GM12864 (cell line): ENCODE data around the gene FLT1.

Experiments used
- DNase-seq: peaks from one replicate; pipeline ENCODE4 v3.0.0-alpha.2; 2011; ENCODE audit warnings: low read depth
- H3K4me3 ChIP-seq: 2 replicates; pipeline ENCODE4 v1.5.1; 2011; ENCODE audit warnings: mild to moderate bottlenecking, low read depth, low read length, control low read depth
- TF ChIP-seq, protein P1 (sequence below): IDR thresholded peaks from 2 replicates; pipeline ENCODE4 v1.5.1; 2011; ENCODE audit warnings: low read depth, mild to moderate bottlenecking, moderate library complexity, low read length, control low read depth, inconsistent platforms; ENCODE audit errors: missing control alignments

The FLT1 gene

DNA sequence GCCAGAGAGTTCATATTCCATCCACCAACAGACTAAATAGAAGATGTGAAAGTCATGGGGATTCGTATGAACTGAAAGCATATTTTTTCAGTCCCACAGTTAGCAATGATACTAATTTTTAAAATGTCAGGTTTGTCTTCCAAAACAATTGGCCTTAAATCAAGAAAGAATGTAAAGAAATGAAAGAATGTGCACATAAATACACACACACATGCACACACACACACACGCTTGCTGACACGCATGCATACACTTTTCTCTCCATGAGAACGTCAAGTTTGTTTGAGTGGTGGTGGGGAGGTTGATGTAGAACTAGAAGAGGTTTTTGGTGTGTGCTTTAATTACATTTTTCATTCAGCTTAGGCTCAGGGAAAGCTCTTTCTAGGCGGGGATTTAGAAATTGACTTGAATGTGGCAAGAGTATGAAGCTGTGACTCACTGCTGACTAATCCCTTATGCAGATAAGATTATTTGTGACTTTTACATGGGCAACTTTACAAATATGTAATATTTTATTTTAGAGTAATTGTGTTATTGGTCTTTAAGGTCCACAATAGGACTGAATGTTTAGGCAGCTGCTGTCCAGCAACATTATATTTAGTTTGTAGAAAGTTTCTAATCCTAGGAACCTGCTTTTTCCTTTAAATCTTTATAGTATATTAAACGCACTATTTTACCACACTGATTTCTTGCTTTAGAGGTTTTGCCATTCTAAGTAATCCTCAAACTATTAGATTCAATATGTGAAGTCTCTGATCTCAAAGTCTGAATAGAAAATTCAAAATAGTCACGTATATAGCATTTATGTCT is 18.8 kb downstream of the FLT1 start:
- no peak for DNase-seq
- no peak overlapping the region for H3K4me3 ChIP-seq
- TF ChIP-seq, protein P1, sequence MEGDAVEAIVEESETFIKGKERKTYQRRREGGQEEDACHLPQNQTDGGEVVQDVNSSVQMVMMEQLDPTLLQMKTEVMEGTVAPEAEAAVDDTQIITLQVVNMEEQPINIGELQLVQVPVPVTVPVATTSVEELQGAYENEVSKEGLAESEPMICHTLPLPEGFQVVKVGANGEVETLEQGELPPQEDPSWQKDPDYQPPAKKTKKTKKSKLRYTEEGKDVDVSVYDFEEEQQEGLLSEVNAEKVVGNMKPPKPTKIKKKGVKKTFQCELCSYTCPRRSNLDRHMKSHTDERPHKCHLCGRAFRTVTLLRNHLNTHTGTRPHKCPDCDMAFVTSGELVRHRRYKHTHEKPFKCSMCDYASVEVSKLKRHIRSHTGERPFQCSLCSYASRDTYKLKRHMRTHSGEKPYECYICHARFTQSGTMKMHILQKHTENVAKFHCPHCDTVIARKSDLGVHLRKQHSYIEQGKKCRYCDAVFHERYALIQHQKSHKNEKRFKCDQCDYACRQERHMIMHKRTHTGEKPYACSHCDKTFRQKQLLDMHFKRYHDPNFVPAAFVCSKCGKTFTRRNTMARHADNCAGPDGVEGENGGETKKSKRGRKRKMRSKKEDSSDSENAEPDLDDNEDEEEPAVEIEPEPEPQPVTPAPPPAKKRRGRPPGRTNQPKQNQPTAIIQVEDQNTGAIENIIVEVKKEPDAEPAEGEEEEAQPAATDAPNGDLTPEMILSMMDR = no peak

DNA sequence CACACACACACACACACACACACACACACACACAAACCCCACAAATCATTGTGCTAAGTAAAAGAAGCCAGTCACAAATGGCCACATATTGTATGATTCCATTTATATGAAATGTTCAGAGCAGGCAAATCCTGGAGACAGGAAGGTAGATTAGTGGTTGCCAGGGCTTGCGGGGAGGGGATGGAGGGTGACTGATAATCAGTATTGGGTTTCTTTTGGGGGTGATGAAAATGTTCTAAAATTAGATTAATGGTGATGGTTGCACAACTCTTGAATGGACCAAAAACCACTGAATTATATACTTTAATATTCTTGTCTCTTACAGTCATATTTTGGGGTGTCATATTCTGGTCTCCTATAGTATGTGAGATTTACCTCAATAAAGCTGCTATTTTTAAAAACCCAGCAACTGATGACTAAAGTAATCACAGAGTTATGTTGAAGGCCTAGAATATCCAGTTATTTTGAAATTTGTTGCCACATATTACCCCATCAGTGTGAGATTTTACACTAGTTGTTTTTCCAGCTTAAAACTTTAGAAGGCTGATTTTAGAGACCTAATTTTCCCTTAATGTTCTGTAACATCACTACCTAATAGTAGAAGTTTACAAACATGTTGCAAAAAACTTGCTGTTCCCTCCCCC is 20.3 kb downstream of the FLT1 start:
- DNase-seq = no peak
- TF ChIP-seq, protein P1 = no peak
- H3K4me3 ChIP-seq = no peak overlapping the region

DNA sequence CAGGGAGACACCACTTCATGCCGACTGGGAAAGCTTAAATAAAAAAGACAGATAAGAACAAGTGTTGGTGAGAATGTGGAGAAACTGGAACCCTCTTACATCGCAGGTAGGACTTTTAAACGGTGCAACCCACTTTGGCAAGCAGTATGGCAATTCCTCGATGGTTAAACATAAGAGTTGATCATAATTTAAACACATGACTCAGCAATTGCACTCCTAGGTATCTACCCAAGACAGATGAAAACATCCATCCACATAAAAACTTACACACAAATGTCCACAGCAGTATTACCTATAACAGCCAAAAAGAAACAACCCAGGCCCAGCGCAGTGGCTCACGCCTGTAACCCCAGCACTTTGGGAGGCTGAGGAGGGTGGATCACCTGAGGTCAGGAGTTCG is 21.9 kb downstream of the FLT1 start:
- no peak overlapping the region for H3K4me3 ChIP-seq
- TF ChIP-seq, protein P1 = no peak
- no peak for DNase-seq

DNA sequence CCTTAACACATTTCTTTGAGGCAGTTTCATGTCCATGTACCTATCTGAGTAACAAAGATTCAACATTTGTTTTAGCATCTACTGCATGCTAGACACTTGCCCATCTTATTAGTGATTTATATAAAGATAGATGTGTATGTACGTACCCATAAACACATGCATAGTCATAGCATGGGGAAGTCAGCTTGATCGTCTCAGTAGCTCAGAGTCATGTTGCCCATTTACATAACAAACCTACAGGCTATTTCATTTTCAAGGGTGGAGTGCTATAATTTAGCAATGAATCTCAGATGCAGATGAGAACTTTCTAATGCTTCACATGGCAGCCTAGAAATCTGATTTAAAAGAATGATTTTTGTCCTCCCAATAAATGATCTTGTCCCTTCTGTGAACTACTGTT is 23.5 kb downstream of the FLT1 start:
- TF ChIP-seq, protein P1 = no peak
- no peak for DNase-seq
- no peak overlapping the region for H3K4me3 ChIP-seq

DNA sequence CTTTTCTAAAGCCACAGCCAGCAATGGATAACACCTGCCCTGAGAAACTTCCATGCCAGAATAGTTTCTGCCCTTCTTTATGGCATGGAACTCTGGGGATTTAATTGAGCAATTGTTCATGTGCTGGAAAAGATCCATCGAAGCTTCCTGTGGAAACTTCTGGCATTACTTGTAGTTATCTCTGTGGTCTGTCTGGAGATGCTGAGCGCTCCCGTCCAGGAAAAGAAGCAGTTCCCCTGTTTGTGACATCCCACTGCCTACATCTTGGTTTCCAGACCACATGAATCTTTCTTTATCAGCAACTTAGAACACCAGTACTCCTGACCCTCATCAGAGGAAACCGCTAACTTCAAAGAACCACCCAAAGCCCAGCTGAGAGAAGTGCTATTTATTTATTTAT is 24.6 kb downstream of the FLT1 start:
- no peak overlapping the region for H3K4me3 ChIP-seq
- TF ChIP-seq, protein P1 = no peak
- no peak for DNase-seq

DNA sequence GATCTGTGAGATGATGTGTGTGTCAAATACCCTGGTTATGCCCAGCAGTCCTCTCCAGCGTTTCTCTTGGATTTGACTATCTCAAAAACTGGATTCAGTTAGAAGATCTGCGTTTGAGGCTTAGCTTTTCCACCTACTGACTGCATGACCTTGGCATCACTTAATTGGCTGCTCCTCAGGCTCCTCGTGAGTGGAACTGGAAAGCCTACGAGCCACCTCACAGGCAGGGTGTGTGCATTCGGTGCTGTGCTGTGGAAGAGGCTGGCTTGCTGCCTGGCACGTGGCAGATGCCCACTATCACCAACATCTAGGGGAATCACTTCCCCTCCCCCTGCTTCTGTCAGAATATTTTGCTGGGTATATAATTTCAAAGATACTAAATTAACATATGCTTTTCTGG is 25.6 kb downstream of the FLT1 start:
- no peak for DNase-seq

More for the DNA sequence above, 25.6 kb downstream of the FLT1 start:
- H3K4me3 ChIP-seq = no peak overlapping the region
- TF ChIP-seq, protein P1 = no peak
